ENCODE results near the gene CNOT6L.

CNOT6L gene

DNA sequence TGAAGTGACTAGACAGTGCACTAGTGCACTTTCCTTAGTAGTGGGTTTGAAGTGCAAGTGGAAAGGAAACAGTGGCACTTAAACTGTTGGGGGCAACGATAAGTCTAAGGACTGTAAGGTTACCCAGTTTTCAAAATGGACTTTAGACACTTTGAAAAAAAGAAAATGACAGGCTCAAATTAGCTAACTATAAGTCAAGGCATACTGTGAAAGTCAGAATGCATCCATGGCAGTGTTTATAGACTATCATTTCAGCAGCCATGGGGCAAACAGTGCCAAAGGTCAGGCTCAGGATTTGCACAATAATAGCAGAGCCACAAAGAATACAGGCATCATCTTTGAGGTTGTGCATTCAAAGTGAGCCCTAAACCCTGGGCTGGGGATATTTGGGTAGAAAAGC lies 109.1 kb downstream of the CNOT6L start:
- DNase-seq: no peak

DNA sequence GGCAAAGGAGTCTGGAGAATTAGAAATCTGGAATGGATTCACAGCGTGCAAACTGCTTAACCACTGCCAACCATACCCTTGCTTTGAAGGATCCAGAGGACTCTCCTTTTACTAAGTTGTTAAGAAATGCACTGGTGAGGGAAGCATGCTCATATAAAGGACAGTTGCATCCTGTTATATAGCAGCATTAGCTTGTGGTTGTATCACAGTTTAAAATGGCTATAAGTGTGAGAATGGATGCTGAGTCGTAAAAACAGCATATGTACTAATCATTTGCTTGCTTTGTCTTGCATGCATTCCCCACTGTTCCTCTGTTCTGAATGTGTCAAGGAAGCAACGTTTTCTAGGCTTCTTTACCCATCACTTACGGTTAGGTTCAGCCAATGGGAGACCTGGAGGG lies 112.5 kb downstream of the CNOT6L start:
- no peak for DNase-seq

DNA sequence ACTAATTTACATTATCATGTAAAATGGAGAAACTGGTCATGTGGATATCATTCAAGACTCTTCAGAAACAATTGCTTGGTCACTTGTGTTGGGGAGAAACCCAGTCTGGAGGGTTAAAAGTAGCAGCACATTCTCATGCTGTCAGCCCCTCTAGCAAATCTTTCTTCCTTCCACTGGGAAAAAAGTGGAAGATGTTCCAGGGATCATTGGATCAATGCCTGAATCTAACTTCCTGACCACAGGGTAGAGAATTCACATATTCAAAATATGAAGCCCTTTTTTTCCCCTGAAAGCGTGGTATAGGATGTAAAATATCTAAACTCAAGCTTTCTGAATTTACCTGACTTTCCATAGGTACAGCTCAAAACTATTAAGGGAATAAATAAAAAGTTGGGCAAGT lies 115.5 kb downstream of the CNOT6L start:
- DNase-seq: no peak

DNA sequence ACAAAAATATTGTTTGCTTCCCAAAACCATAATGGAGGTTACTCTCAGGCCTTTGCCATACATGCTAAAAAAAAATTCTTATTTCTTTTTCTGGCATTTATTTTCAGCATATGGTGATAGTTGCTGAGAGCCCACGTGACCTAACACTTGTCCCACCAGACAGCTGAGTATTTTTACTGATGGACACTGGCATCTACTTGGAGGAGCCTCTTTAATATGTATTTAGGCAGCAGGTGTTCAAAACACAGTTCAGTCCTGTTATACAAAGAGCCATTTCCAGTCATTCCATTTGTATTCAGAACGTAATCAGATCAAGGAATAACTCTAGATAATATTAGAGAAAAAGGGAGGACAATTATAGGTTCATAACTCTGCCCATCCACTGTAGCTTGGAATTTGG lies 118.0 kb downstream of the CNOT6L start:
- no peak for DNase-seq

DNA sequence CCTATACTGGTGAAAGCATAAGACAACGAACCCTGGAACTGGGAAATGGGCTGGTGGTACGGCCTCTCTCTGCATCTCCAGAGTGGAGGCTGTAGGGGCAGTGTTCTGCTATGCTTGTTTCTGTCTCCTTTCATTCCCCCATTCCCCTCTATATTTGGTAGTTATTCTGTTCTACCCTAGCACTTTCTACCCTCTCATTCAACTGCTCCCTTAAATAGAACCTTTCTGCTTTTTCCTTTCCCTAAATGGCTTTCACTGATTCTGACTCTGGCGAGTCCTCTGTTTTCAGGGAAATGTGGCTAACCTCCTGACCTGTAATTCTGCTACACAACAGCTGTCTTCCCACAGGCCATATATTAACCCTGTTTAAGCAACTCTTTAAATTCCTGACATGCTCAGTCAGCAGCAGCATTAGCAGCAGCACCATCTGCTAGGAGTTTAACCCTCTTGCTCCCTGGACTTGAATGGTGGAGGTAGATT lies 119.4 kb downstream of the CNOT6L start:
- DNase-seq: no peak

DNA sequence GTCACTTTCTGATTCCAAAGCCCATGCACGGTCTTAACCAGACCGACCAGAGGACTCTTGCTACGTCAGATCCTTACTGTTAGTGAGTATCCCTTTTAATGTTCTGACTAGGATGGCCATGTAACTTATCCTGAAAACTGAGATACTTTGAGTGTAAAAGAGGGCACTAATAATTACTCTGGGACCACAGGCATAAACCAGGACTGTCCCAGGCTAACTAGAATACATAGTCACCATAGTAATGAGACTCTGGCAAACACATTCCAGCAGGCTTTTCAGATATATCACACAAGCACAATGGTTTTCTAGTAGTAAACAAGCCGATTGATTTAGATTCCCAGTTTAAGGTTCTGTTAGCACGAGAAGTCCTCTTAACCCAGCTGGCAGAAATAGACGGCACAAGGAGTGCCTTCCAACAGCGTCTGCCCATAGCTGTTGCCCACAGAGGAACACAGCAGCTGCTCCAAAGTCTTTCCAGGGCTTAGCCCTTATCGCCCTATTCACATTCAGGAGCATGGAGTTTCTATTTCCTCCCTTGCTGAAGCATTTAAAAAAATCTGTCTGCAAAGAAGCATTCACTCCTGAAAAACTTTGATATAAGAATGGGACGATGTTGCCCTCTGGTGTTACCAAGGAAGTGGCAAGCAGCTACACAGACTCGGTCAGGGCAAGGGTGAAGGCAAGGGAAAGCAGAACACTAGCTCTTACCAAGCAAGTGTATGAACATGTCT lies 121.1 kb downstream of the CNOT6L start:
- DNase-seq: peak; percentile 30

DNA sequence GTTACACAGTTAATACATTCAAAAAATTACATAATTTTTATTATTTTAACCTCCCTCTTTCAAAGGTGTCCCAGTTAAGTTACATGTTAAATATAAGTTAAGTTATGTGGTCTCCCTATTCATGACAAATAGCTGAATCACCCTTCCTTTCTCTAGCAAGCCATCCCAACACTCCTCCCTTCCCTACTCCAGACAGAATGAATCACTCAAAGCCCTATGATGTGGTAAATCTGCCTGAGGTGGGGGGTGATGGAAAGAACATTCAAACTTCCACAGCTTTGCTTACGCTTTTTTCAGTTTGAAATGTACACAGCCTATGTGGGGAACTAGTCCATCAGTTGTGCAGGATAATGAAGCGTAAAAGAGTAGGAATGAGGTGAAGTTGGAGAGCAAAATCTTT lies 123.4 kb downstream of the CNOT6L start:
- DNase-seq: no peak

DNA sequence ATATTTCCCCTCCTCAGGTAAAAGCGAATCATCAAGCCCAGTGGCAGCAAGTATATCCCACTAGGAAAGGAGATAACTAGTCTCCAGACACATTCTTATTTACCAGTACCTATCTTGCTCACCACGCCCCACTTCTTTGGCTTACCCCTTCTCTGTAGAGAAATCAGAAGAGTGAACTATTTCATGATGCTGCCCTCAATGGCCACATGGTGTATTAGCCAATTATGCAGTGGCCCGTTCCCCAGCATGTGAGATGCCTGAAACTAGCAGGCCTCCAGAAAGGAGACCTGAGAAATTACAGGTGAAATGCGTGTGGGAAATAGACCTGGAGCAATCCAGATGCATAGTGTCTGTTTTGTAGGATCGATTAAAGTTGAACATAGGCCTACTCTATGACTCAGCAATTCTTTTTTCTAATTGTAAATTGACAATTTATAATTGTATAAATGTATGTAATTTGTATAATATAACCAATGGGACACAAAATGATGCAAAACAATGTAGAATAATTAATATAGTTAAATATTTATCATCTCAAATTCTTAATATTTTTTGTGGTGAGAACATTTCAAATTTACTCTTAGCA lies 126.2 kb downstream of the CNOT6L start:
- DNase-seq: no peak

DNA sequence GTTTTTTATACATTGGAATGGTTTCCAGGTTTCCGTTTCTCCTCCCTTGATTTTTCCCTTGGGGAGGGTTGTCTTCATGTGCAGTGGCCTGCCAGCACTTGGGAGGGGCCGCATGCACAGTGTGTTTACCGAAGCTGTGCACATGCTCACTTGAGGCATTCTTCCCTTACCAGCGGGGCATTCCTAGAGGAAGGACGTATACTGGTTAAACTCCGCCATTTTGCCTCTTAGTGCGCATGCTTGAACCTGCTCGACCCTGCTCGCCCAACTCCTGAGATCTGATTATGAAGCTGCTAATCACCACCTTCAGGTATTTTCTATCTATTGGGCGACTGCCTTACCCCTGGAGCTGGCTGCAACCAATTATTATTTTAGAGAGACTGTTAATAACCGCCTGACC lies 137.4 kb downstream of the CNOT6L start:
- no peak for DNase-seq

DNA sequence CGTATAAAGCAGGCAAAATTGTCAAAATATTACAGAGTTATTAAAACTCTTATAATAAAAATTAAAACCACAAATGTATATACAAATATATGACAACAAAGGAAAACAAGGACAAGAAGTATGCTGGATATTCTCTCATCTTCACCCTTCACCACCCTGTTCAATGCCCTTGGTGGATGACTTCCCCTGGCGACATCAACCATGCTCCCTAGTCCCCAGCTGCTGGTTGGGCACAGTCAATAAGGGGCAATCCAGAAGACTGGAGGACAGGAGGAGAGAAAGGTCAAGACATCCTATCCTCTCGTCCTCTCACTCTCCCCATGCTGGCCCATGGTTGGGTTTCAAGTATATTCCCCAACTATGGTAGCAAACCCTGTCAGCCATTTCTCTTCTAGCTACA lies 142.3 kb downstream of the CNOT6L start:
- DNase-seq: no peak

DNA sequence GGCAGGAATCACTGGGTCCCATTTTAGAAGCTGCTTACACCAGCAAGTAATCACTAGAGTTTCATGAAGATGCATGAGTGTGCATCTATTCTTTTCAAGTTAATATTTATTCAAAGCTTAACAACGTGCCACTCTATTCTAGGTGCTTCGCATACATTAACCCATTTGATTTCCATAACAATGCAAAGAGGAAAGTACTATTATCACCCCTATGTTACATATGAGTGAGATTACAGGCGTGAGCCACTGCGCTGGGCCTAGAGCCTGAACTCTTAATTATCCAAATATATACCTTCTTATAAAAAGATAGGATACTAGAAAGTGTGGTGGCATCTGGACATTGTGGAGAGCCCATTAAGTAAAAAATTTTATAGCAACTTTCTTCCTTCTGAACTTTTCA lies 148.1 kb downstream of the CNOT6L start:
- no peak for DNase-seq

DNA sequence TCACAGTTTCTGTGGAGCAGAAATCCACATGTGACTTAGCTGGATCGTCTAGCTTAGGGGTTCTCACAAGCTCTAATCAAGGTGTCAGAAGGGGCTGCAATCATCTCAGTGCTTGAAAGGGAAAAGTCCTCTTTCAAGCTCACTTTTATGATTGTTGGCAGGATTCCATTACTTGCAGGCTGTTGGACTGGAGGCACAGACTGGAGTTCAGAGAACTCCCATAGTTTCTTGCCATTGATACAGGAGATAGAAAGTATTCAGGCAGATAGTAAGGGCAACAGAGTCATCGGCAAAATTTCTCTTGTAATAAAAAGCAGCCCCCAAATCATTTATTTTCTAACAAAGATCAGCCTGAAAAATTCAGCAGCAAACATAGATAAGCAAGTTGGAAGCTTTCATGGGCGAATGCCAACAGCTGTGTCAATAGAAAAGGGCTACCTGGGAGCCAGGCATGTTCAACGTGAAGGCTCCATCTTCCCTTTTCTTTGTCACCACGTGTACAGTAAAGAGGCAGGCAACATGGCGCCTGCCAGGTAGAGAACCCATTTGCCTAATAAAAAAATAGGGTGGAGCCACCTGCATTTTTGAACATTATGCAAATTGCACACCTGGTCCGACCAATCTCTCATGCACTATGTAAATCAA lies 149.1 kb downstream of the CNOT6L start:
- no peak for DNase-seq

DNA sequence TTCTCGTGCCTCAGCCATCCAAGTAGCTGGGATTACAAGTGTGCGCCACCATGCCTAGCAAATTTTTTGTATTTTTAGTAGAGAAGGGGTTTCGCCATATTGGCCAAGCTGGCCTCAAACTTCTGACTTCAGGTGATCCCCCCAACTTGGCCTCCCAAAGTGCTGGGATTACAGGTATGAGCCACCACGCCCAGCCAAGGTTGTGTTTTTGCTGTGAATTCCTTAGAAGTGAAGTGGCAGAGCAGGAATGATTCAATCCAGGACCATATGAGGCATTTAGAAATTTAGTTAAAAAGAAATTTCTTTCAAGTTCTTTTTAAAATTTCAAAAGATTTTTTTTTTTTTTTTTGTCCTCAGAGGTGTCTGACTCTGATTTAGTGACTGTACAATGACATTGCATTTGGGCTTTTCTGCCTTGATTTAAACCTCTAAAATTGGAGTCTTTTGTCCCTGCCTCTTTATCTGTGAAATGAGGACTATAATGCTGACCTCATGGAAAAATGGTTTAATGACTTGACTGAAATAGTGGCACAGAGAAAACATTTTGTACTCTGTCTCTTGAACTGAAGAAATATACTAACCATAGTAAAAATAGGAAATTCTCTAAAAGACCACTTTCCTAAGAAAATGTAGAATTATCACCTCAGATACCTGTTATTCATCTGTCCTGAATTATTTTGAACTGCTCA lies 153.6 kb downstream of the CNOT6L start:
- peak; percentile 19 for DNase-seq
